Suprapubic skin (tissue), 4 donors: ENCODE measurements around the gene COQ10A.

Source experiments
- CTCF ChIP-seq, 2 donors: fragments of 200-600 bp in 1 of 2; fragments of 450-650 bp in 1 of 2; sonication (generic) in 1 of 2; IDR thresholded peaks; one replicate each; pipeline ENCODE4 v1.5.1; 2016 to 2019; ENCODE audit warnings: antibody characterized with exemption in 2 of 2, mild to moderate bottlenecking in 1 of 2, moderate library complexity in 1 of 2
- EP300 ChIP-seq: sonication (generic); formaldehyde crosslinking; IDR thresholded peaks from one replicate; pipeline ENCODE4 v1.6.1; 2017; ENCODE audit warnings: antibody characterized with exemption
- POLR2A ChIP-seq, 2 donors: fragments of 450-650 bp; IDR thresholded peaks; one replicate each; pipeline ENCODE4 v1.6.1; 2017; ENCODE audit warnings: antibody characterized with exemption in 2 of 2, mild to moderate bottlenecking in 2 of 2, moderate library complexity in 2 of 2
- POLR2AphosphoS5 ChIP-seq, 3 donors: sonication (generic); formaldehyde crosslinking; IDR thresholded peaks; one replicate each; pipeline ENCODE4 v1.6.1; 2017; ENCODE audit warnings: antibody characterized with exemption in 3 of 3

- TF ChIP-seq POLR2AphosphoS5 (IDR thresholded peaks at IDR 0.05) (no peak), CTCF (IDR thresholded peaks at IDR 0.05) (no peak), POLR2A (IDR thresholded peaks at IDR 0.05) (no peak), EP300 (no peak)
Observed at GRCh38 chr12:56261503-56262232, 5.1 kb upstream of the COQ10A start.
